ENCODE data around the gene CEMIP.

Gene CEMIP

GRCh38 chr15:80895091-80895490, 115.9 kb downstream of the CEMIP start:
- DNase-seq = no peak

- no peak for DNase-seq
Measured at GRCh38 chr15:80895965-80896364, 116.8 kb downstream of the CEMIP start.

GRCh38 chr15:80898040-80898439, 118.9 kb downstream of the CEMIP start:
- no peak for DNase-seq

GRCh38 chr15:80902298-80902801, 123.2 kb downstream of the CEMIP start:
- DNase-seq = no peak

GRCh38 chr15:80904998-80905397, 125.8 kb downstream of the CEMIP start:
- DNase-seq = no peak

GRCh38 chr15:80906159-80906766, 127.1 kb downstream of the CEMIP start:
- DNase-seq = no peak

- no peak for DNase-seq
Measured at GRCh38 chr15:80911821-80912220, 132.7 kb downstream of the CEMIP start.

- DNase-seq = no peak
Measured at GRCh38 chr15:80912673-80913072, 133.5 kb downstream of the CEMIP start.

- DNase-seq = no peak
Measured at GRCh38 chr15:80913541-80913940, 134.4 kb downstream of the CEMIP start.

- no peak for DNase-seq
Measured at GRCh38 chr15:80915472-80915871, 136.3 kb downstream of the CEMIP start.

GRCh38 chr15:80916056-80916455, 136.9 kb downstream of the CEMIP start:
- no peak for DNase-seq

- no peak for DNase-seq
Measured at GRCh38 chr15:80918196-80918783, 139.1 kb downstream of the CEMIP start.

- no peak for DNase-seq
Measured at GRCh38 chr15:80920271-80920699, 141.1 kb downstream of the CEMIP start.

- no peak for DNase-seq
Measured at GRCh38 chr15:80921736-80922410, 142.7 kb downstream of the CEMIP start.

GRCh38 chr15:80923668-80924067, 144.5 kb downstream of the CEMIP start:
- DNase-seq = no peak

- no peak for DNase-seq
Measured at GRCh38 chr15:80924278-80924677, 145.1 kb downstream of the CEMIP start.

- no peak for DNase-seq
Measured at GRCh38 chr15:80925597-80926059, 146.5 kb downstream of the CEMIP start.

GRCh38 chr15:80926126-80926525, 147.0 kb downstream of the CEMIP start:
- no peak for DNase-seq

- DNase-seq = no peak
Measured at GRCh38 chr15:80929225-80929624, 150.1 kb downstream of the CEMIP start.

- DNase-seq = no peak
Measured at GRCh38 chr15:80929689-80930088, 150.5 kb downstream of the CEMIP start.

GRCh38 chr15:80931191-80931590, 152.0 kb downstream of the CEMIP start:
- no peak for DNase-seq

GRCh38 chr15:80931721-80932512, 152.7 kb downstream of the CEMIP start:
- no peak for DNase-seq

- no peak for DNase-seq
Measured at GRCh38 chr15:80932513-80932815, 153.3 kb downstream of the CEMIP start.

All from stimulated activated naive CD4-positive, alpha-beta T cell (primary cell).